HepG2 (cell line): ENCODE results near the gene RPL3. TPM values are rescaled to one million over a fixed set of nuclear protein-coding genes. Genes with fewer than 3 reads are reported as not detected.
A peak's percentile ranks its signal among the peaks of the same experiment; 100 is the strongest.

ENCODE experiments used
- CBX5 ChIP-seq: sonication (generic); formaldehyde crosslinking; IDR thresholded peaks from 2 replicates; pipeline ENCODE4 v1.4.0; 2020; ENCODE audit warnings: missing genetic modification reagents, borderline replicate concordance
- ELF3 ChIP-seq: IDR thresholded peaks from 2 replicates; pipeline ENCODE4 v1.6.1; 2016; ENCODE audit warnings: missing genetic modification reagents, missing compliant biosample characterization
- GZF1 ChIP-seq: sonication (generic); formaldehyde crosslinking; IDR thresholded peaks from 2 replicates; pipeline ENCODE4 v1.5.1; 2020; ENCODE audit warnings: mild to moderate bottlenecking, missing genetic modification reagents
- IRF2 ChIP-seq: IDR thresholded peaks from 2 replicates; pipeline ENCODE4 v1.6.1; 2018; ENCODE audit warnings: missing genetic modification reagents, missing compliant biosample characterization
- MXD4 ChIP-seq: IDR thresholded peaks from 2 replicates; pipeline ENCODE4 v1.6.1; 2016; ENCODE audit warnings: mild to moderate bottlenecking, missing biosample characterization, missing genetic modification reagents
- MZF1 ChIP-seq: sonication (generic); formaldehyde crosslinking; IDR thresholded peaks from 2 replicates; pipeline ENCODE4 v1.8.1; 2023; ENCODE audit warnings: mild to moderate bottlenecking, missing genetic modification reagents, borderline replicate concordance
- NR3C1 ChIP-seq: sonication (generic); formaldehyde crosslinking; IDR thresholded peaks from 2 replicates; pipeline ENCODE4 v1.4.0; 2020; ENCODE audit warnings: missing genetic modification reagents
- RFXANK ChIP-seq: IDR thresholded peaks from 2 replicates; pipeline ENCODE4 v1.6.1; 2016
- SNAPC5 ChIP-seq: sonication (generic); formaldehyde crosslinking; IDR thresholded peaks from 2 replicates; pipeline ENCODE4 v1.8.1; 2023; ENCODE audit warnings: mild to moderate bottlenecking, missing genetic modification reagents, borderline replicate concordance
- THAP11 ChIP-seq: IDR thresholded peaks from 2 replicates; pipeline ENCODE4 v1.6.1; 2016; ENCODE audit warnings: missing biosample characterization, missing genetic modification reagents
- ZBTB43 ChIP-seq: sonication (generic); formaldehyde crosslinking; conservative IDR thresholded peaks from 2 replicates; pipeline ENCODE4 v1.4.0; 2020; ENCODE audit warnings: missing genetic modification reagents
- ZNF282 ChIP-seq: fragments of 450-650 bp; IDR thresholded peaks from 2 replicates; pipeline ENCODE4 v1.6.1; 2018; ENCODE audit not compliant: partially characterized antibody
- ZNF331 ChIP-seq: sonication (generic); formaldehyde crosslinking; IDR thresholded peaks from 2 replicates; pipeline ENCODE4 v1.4.0; 2020; ENCODE audit warnings: missing genetic modification reagents
- ZNF407 ChIP-seq: sonication (generic); formaldehyde crosslinking; IDR thresholded peaks from one replicate; pipeline ENCODE4 v1.5.1; 2020; ENCODE audit warnings: mild to moderate bottlenecking, missing genetic modification reagents; ENCODE audit errors: not compliant biosample characterization
- ZNF460 ChIP-seq: sonication (generic); formaldehyde crosslinking; IDR thresholded peaks from 2 replicates; pipeline ENCODE4 v1.5.1; 2020; ENCODE audit warnings: missing genetic modification reagents, mild to moderate bottlenecking, borderline replicate concordance
- ZNF501 ChIP-seq: sonication (generic); formaldehyde crosslinking; IDR thresholded peaks from 2 replicates; pipeline ENCODE4 v1.5.1; 2020; ENCODE audit warnings: mild to moderate bottlenecking, moderate library complexity, missing genetic modification reagents
- ZNF530 ChIP-seq: sonication (generic); formaldehyde crosslinking; IDR thresholded peaks from 2 replicates; pipeline ENCODE4 v1.5.0; 2020; ENCODE audit warnings: low read depth, mild to moderate bottlenecking, missing genetic modification reagents
- ZNF562 ChIP-seq: sonication (generic); formaldehyde crosslinking; IDR thresholded peaks from 2 replicates; pipeline ENCODE4 v1.8.0; 2022; ENCODE audit warnings: missing genetic modification reagents, borderline replicate concordance
- ZNF563 ChIP-seq: sonication (generic); formaldehyde crosslinking; IDR thresholded peaks from 2 replicates; pipeline ENCODE4 v1.8.0; 2022; ENCODE audit warnings: mild to moderate bottlenecking, moderate library complexity, missing genetic modification reagents
- ZNF746 ChIP-seq: sonication (generic); formaldehyde crosslinking; IDR thresholded peaks from 2 replicates; pipeline ENCODE4 v1.8.0; 2022; ENCODE audit warnings: mild to moderate bottlenecking, missing genetic modification reagents
- ZNF749 ChIP-seq: sonication (generic); formaldehyde crosslinking; IDR thresholded peaks from 2 replicates; pipeline ENCODE4 v1.8.0; 2022; ENCODE audit warnings: mild to moderate bottlenecking, missing genetic modification reagents, moderate library complexity, borderline replicate concordance
- ZNF782 ChIP-seq: sonication (generic); formaldehyde crosslinking; IDR thresholded peaks from 2 replicates; pipeline ENCODE4 v1.4.0; 2020; ENCODE audit warnings: missing genetic modification reagents, mild to moderate bottlenecking, borderline replicate concordance
- polyA plus RNA-seq, 8 experiments: library from polyadenylated mRNA; depleted of rRNA in 3 of 8; stranded (reverse) in 7 of 8; unstranded in 1 of 8; fragments of >200 nt; fragmentation: Illumina TruSeq in 4 of 8; extraction: Trizol in 4 of 8; gene quantifications; 2 replicates each; pipeline versions ENCODE4 v1.2.1 to v1.2.3, GENCODE V29; 2011 to 2016; ENCODE audit warnings: low read depth in 4 of 8, missing spikeins in 1 of 8, mixed read lengths in 1 of 8; ENCODE audit not compliant: insufficient read depth in 1 of 8
- total RNA-seq, 5 experiments: library from RNA; depleted of rRNA; stranded (reverse); fragments of >200 nt; fragmentation: Illumina TruSeq; extraction: Trizol; gene quantifications; 2 replicates each; pipeline ENCODE4 v1.2.3, GENCODE V29; 2016; ENCODE audit warnings: low read depth in 1 of 5

RPL3 gene
- total and polyA plus RNA-seq, 2 of the 13 experiments (the other 11 are each of a cell fraction or from before 2014, with no cell fraction given): 1,051 to 3,279 TPM

DNA sequence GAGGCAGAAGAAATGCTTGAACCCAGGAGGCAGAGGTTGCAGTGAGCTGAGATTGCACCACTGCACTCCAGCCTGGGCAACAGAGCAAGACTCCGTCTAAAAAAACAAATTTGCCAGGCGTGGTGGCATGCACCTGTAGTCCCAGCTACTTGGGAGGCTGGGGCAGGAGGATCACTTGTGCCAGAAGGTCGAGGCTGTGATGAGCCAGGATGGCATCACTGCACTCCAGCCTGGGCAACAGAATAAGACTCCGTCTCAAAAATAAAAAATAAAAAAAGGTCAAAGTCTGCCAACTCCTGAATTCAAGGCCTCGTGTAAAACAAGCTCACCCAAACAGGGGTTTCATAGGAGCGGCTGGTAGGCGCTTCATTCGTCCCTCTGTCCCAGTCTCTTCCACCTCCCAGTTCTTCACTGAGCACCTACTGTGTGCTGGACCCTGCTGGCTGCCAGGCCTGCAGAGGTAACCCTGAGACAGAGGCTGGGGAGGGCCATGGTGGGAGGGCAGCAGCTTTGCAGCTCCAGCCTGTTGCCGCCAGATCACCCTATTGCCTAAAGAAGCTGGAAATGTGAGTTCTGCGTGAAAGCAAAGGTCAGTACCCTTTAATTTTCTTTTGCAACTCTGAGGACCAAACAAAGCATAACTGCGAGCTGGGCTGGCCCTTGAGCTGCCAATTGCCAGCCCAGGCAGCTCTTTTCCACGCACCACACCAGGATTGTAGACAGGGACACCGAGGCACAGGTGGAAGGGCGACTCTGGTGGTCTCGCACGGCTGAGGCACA, 15.3 kb downstream of the RPL3 start (continued):
- TF ChIP-seq ZNF501: peak; percentile 29; the same call in 1 of the 2 replicates
- no peak for TF ChIP-seq ZNF407
- TF ChIP-seq MXD4: no peak
- no peak; the same call in 1 of the 2 replicates for TF ChIP-seq ZNF563 (CRISPR knock-in tag)
- no peak for TF ChIP-seq ZNF530
- TF ChIP-seq MZF1 (CRISPR knock-in tag): no peak
- no peak for TF ChIP-seq ZNF562 (CRISPR knock-in tag)
- no peak for TF ChIP-seq IRF2 (CRISPR knock-in tag)
- no peak for TF ChIP-seq ZNF331 (CRISPR knock-in tag)
- no peak for TF ChIP-seq RFXANK (CRISPR knock-in tag)
- TF ChIP-seq ZBTB43: no peak
- no peak for TF ChIP-seq CBX5 (CRISPR knock-in tag)
- TF ChIP-seq GZF1 (CRISPR knock-in tag): no peak
- no peak for TF ChIP-seq NR3C1 (CRISPR knock-in tag)
- peak; percentile 76 for TF ChIP-seq ZNF460 (CRISPR knock-in tag)
- TF ChIP-seq ELF3: no peak
- no peak for TF ChIP-seq ZNF282
- no peak; the same call in 1 of the 2 replicates for TF ChIP-seq ZNF746
- TF ChIP-seq ZNF782: no peak
- no peak for TF ChIP-seq SNAPC5 (CRISPR knock-in tag)
- TF ChIP-seq ZNF749 (CRISPR knock-in tag): no peak
- no peak for TF ChIP-seq THAP11 (CRISPR knock-in tag)
